ENCODE data around the gene TNFAIP1.
"Not testable (repeated sequence)": the region's sequence is repeated elsewhere in the genome, so short reads cannot be mapped to it uniquely, and the experiment has no call there.

Gene TNFAIP1

GRCh38 chr17:28335201-28335958, at the start of gene TNFAIP1, which contains the start of gene IFT20:
TSS of gene TNFAIP1 (plus strand) at chr17:28335761. CDS start at chr17:28339522, 3,761 bp downstream.
TSS of gene IFT20 (minus strand) at chr17:28335472. CDS start at chr17:28331985, 3,487 bp downstream.
- DNase-seq: peak; percentile 100

GRCh38 chr17:28285965-28286364, 49.6 kb upstream of the TNFAIP1 start:
- DNase-seq: no peak

- DNase-seq: no peak
Measured at GRCh38 chr17:28290703-28291102, 44.9 kb upstream of the TNFAIP1 start.

GRCh38 chr17:28291780-28292330, 43.7 kb upstream of the TNFAIP1 start:
- no peak for DNase-seq

GRCh38 chr17:28292878-28293277, 42.7 kb upstream of the TNFAIP1 start:
- not testable (repeated sequence) for DNase-seq

GRCh38 chr17:28293994-28294393, 41.6 kb upstream of the TNFAIP1 start:
- DNase-seq: no peak

- DNase-seq: no peak
Measured at GRCh38 chr17:28295677-28296578, 39.6 kb upstream of the TNFAIP1 start.

GRCh38 chr17:28298449-28298848, 37.1 kb upstream of the TNFAIP1 start:
- no peak for DNase-seq

GRCh38 chr17:28306954-28307401, 28.6 kb upstream of the TNFAIP1 start:
- no peak for DNase-seq

- DNase-seq: no peak
Measured at GRCh38 chr17:28313841-28314240, 21.7 kb upstream of the TNFAIP1 start.

GRCh38 chr17:28315846-28316705, 19.5 kb upstream of the TNFAIP1 start:
- DNase-seq: no peak

- no peak for DNase-seq
Measured at GRCh38 chr17:28317099-28317965, 18.2 kb upstream of the TNFAIP1 start.

- no peak for DNase-seq
Measured at GRCh38 chr17:28317966-28318758, 17.4 kb upstream of the TNFAIP1 start.

- peak; percentile 95 for DNase-seq
Measured at GRCh38 chr17:28318759-28319597, 16.6 kb upstream of the TNFAIP1 start, which contains the start of gene TMEM97. TSS of gene TMEM97 (plus strand) at chr17:28319200. CDS start at chr17:28319240, 40 bp downstream.

GRCh38 chr17:28319598-28319935, 16.0 kb upstream of the TNFAIP1 start:
- no peak for DNase-seq

- DNase-seq: no peak
Measured at GRCh38 chr17:28320215-28321061, 15.1 kb upstream of the TNFAIP1 start.

GRCh38 chr17:28324267-28324745, 11.3 kb upstream of the TNFAIP1 start:
- no peak for DNase-seq

GRCh38 chr17:28324781-28325180, 10.8 kb upstream of the TNFAIP1 start:
- no peak for DNase-seq

All from fibroblast of skin of right quadriceps (primary cell).